Myocyte (in vitro differentiated cells): ENCODE results near the gene HBS1L. TPM values are rescaled to one million over a fixed set of nuclear protein-coding genes. Genes with fewer than 3 reads are reported as not detected.

Experiments used
- DNase-seq: peaks from one replicate; pipeline ENCODE4 v3.0.0-alpha.2; 2012; ENCODE audit warnings: low read depth
- polyA plus RNA-seq: library from polyadenylated mRNA; unstranded; fragments of >200 nt; gene quantifications from one replicate; pipeline ENCODE4 v1.2.1, GENCODE V29; 2012; ENCODE audit warnings: missing spikeins
- total RNA-seq: library from RNA; depleted of rRNA; stranded (reverse); fragments of >200 nt; gene quantifications from 2 replicates; pipeline ENCODE4 v1.2.3, GENCODE V29; 2014

The HBS1L gene
- total RNA-seq, result 152 and 164 TPM in 2 replicates
- 42.0 TPM for polyA plus RNA-seq

GRCh38 chr6:135054569-135055498 lies at the start of gene HBS1L:
HBS1L (minus strand) TSS chr6:135054822; CDS start chr6:135054691, 131 bp downstream.
- peak; percentile 99 for DNase-seq

- no peak for DNase-seq
These were observed 49.6 kb upstream of the HBS1L start for GRCh38 chr6:135104199-135104598.

GRCh38 chr6:135102191-135102590 lies 47.6 kb upstream of the HBS1L start:
- DNase-seq, result no peak

GRCh38 chr6:135097172-135097571 lies 42.5 kb upstream of the HBS1L start:
- DNase-seq, result no peak

- DNase-seq, result no peak
These were observed 41.9 kb upstream of the HBS1L start for GRCh38 chr6:135096403-135097130.

- no peak for DNase-seq
These were observed 41.1 kb upstream of the HBS1L start for GRCh38 chr6:135095716-135096115.

GRCh38 chr6:135094403-135094821 lies 39.8 kb upstream of the HBS1L start:
- no peak for DNase-seq

- no peak for DNase-seq
These were observed 39.0 kb upstream of the HBS1L start for GRCh38 chr6:135093578-135093977.

GRCh38 chr6:135092724-135093123 lies 38.1 kb upstream of the HBS1L start:
- DNase-seq, result no peak

- no peak for DNase-seq
These were observed 36.2 kb upstream of the HBS1L start for GRCh38 chr6:135090819-135091218.

GRCh38 chr6:135089901-135090300 lies 35.3 kb upstream of the HBS1L start:
- DNase-seq, result no peak

GRCh38 chr6:135088818-135089809 lies 34.5 kb upstream of the HBS1L start:
- peak; percentile 41 for DNase-seq

GRCh38 chr6:135088281-135088680 lies 33.7 kb upstream of the HBS1L start:
- no peak for DNase-seq

GRCh38 chr6:135087803-135088202 lies 33.2 kb upstream of the HBS1L start:
- peak; percentile 38 for DNase-seq

- DNase-seq, result no peak
These were observed 32.8 kb upstream of the HBS1L start for GRCh38 chr6:135087403-135087802.

- DNase-seq, result no peak
These were observed 31.8 kb upstream of the HBS1L start for GRCh38 chr6:135086414-135086764.

- no peak for DNase-seq
These were observed 31.2 kb upstream of the HBS1L start for GRCh38 chr6:135085700-135086413.

GRCh38 chr6:135084916-135085269 lies 30.3 kb upstream of the HBS1L start:
- DNase-seq, result no peak

- no peak for DNase-seq
These were observed 29.6 kb upstream of the HBS1L start for GRCh38 chr6:135084001-135084915.
